Chondrocyte (in vitro differentiated cells): Measurements from ENCODE around the gene KIAA0232. TPM values are rescaled to one million over a fixed set of nuclear protein-coding genes. Genes with fewer than 3 reads are reported as not detected.

Experiments used
- DNase-seq: peaks from one replicate; pipeline ENCODE4 v3.0.0; 2021; ENCODE audit warnings: mixed read lengths, low spot score
- H3K27ac Mint-ChIP-seq: one replicate; pipeline ENCODE4 v1.8.0; 2021; ENCODE audit warnings: mild to moderate bottlenecking, moderate library complexity, mixed read lengths; ENCODE audit not compliant: unreplicated experiment
- H3K27me3 Mint-ChIP-seq: 2 replicates; pipeline ENCODE4 v1.8.0; 2021; ENCODE audit warnings: low read depth, mixed read lengths
- H3K36me3 Mint-ChIP-seq: 2 replicates; pipeline ENCODE4 v1.8.0; 2021; ENCODE audit warnings: low read depth, mixed read lengths
- H3K4me1 Mint-ChIP-seq: 2 replicates; pipeline ENCODE4 v1.8.0; 2021; ENCODE audit warnings: low read depth, mild to moderate bottlenecking, mixed read lengths
- H3K4me3 Mint-ChIP-seq: one replicate; pipeline ENCODE4 v1.8.0; 2021; ENCODE audit warnings: mild to moderate bottlenecking, moderate library complexity, mixed read lengths; ENCODE audit not compliant: unreplicated experiment
- H3K9me3 Mint-ChIP-seq: 2 replicates; pipeline ENCODE4 v1.8.0; 2021; ENCODE audit warnings: low read depth, mixed read lengths
- CTCF ChIP-seq: fragments of 200-600 bp; sonication (generic); IDR thresholded peaks from 2 replicates; pipeline ENCODE4 v1.5.0; 2021; ENCODE audit warnings: antibody characterized with exemption, mild to moderate bottlenecking, moderate library complexity
- total RNA-seq: library from RNA; stranded (reverse); gene quantifications from 3 replicates; pipeline ENCODE4 v1.2.1, GENCODE V29; 2021

Gene KIAA0232
- total RNA-seq, 1 donor from 2014 or later = 24.7 TPM

GRCh38 chr4:6779667-6780565, 2.6 kb upstream of the KIAA0232 start:
- no peak for TF ChIP-seq CTCF
- H3K4me3 Mint-ChIP-seq = no peak overlapping the region
- peaks cover 23% of the 10 kb centered on the region for H3K4me1 Mint-ChIP-seq
- H3K36me3 Mint-ChIP-seq = no peaks in the 10 kb centered on the region
- H3K27me3 Mint-ChIP-seq = peaks cover 2% of the 10 kb centered on the region
- H3K27ac Mint-ChIP-seq = no peak overlapping the region
- DNase-seq = no peak
- H3K9me3 Mint-ChIP-seq = no peaks in the 10 kb centered on the region

- no peak overlapping the region for H3K4me3 Mint-ChIP-seq
- DNase-seq = no peak
- H3K4me1 Mint-ChIP-seq = peaks cover 34% of the 10 kb centered on the region
- no peak for TF ChIP-seq CTCF
- no peaks in the 10 kb centered on the region for H3K36me3 Mint-ChIP-seq
- H3K27ac Mint-ChIP-seq = no peak overlapping the region
- peaks cover 2% of the 10 kb centered on the region for H3K27me3 Mint-ChIP-seq
- no peaks in the 10 kb centered on the region for H3K9me3 Mint-ChIP-seq
Measured at GRCh38 chr4:6781113-6781512, 1.4 kb upstream of the KIAA0232 start.

GRCh38 chr4:6781561-6781960, 966 bp upstream of the KIAA0232 start:
- no peak for DNase-seq
- Mint-ChIP-seq H3K36me3 (no peaks in the 10 kb centered on the region), H3K4me3 (peak overlapping the region; percentile 57), H3K27ac (no peak overlapping the region), H3K27me3 (peaks cover 2% of the 10 kb centered on the region), H3K4me1 (peaks cover 34% of the 10 kb centered on the region), H3K9me3 (no peaks in the 10 kb centered on the region)
- TF ChIP-seq CTCF = no peak

- TF ChIP-seq CTCF = no peak
- Mint-ChIP-seq H3K4me3 (no peak overlapping the region), H3K4me1 (peaks cover 40% of the 10 kb centered on the region), H3K27me3 (no peaks in the 10 kb centered on the region), H3K27ac (no peak overlapping the region), H3K36me3 (no peaks in the 10 kb centered on the region), H3K9me3 (no peaks in the 10 kb centered on the region)
- no peak for DNase-seq
Measured at GRCh38 chr4:6782846-6783110, 251 bp downstream of the KIAA0232 start.

GRCh38 chr4:6783111-6783981, 819 bp downstream of the KIAA0232 start:
- Mint-ChIP-seq H3K4me3 (peak overlapping the region; percentile 79), H3K27me3 (no peaks in the 10 kb centered on the region), H3K4me1 (peaks cover 40% of the 10 kb centered on the region), H3K9me3 (no peaks in the 10 kb centered on the region), H3K36me3 (no peaks in the 10 kb centered on the region), H3K27ac (peak overlapping the region; percentile 85)
- no peak for DNase-seq
- peak; percentile 66 for TF ChIP-seq CTCF
